Activated T-cell treated with anti-CD3 and anti-CD28 coated beads for 4 hours (primary cell): ENCODE measurements around the gene FILIP1L.

Experiments used
- DNase-seq: peaks from one replicate; pipeline ENCODE4 v3.0.0-alpha.2; 2020

Gene FILIP1L

GRCh38 chr3:99969136-99969535 is 145.2 kb downstream of the FILIP1L start:
- DNase-seq, result no peak

GRCh38 chr3:99967796-99968195 is 146.5 kb downstream of the FILIP1L start:
- no peak for DNase-seq

- no peak for DNase-seq
These were observed 147.5 kb downstream of the FILIP1L start for GRCh38 chr3:99966662-99967416.

GRCh38 chr3:99965681-99966408 is 148.5 kb downstream of the FILIP1L start:
- DNase-seq, result no peak

GRCh38 chr3:99965077-99965476 is 149.2 kb downstream of the FILIP1L start:
- no peak for DNase-seq

- DNase-seq, result no peak
These were observed 151.6 kb downstream of the FILIP1L start for GRCh38 chr3:99962703-99963102.

- no peak for DNase-seq
These were observed 152.4 kb downstream of the FILIP1L start for GRCh38 chr3:99961756-99962515.

- DNase-seq, result no peak
These were observed 153.4 kb downstream of the FILIP1L start for GRCh38 chr3:99960941-99961340.

GRCh38 chr3:99960123-99960878 is 154.0 kb downstream of the FILIP1L start:
- DNase-seq, result no peak

GRCh38 chr3:99958222-99958912 is 155.9 kb downstream of the FILIP1L start:
- no peak for DNase-seq

GRCh38 chr3:99957151-99957796 is 157.0 kb downstream of the FILIP1L start:
- DNase-seq, result no peak

- DNase-seq, result no peak
These were observed 158.3 kb downstream of the FILIP1L start for GRCh38 chr3:99955773-99956562.

GRCh38 chr3:99954914-99955644 is 159.2 kb downstream of the FILIP1L start:
- no peak for DNase-seq

- no peak for DNase-seq
These were observed 160.7 kb downstream of the FILIP1L start for GRCh38 chr3:99953596-99953995.

- DNase-seq, result no peak
These were observed 162.0 kb downstream of the FILIP1L start for GRCh38 chr3:99952306-99952705.

GRCh38 chr3:99951701-99952100 is 162.6 kb downstream of the FILIP1L start:
- no peak for DNase-seq

- no peak for DNase-seq
These were observed 163.4 kb downstream of the FILIP1L start for GRCh38 chr3:99950921-99951320.

- DNase-seq, result no peak
These were observed 164.2 kb downstream of the FILIP1L start for GRCh38 chr3:99949956-99950670.

- no peak for DNase-seq
These were observed 165.7 kb downstream of the FILIP1L start for GRCh38 chr3:99948467-99949089.
